Measurements from ENCODE around the gene SLC12A3. TPM values are rescaled to one million over a fixed set of nuclear protein-coding genes. Genes with fewer than 3 reads are reported as not detected.
A peak's percentile ranks its signal among the peaks of the same experiment; 100 is the strongest.

Gene SLC12A3
- total RNA-seq, 2 experiments from 2014 or later = not detected

GRCh38 chr16:56833243-56833970, 31.6 kb upstream of the SLC12A3 start:
- Mint-ChIP-seq H3K4me1 (peaks cover 2% of the 10 kb centered on the region), H3K4me3 (no peak overlapping the region), H3K27me3 (no peaks in the 10 kb centered on the region), H3K36me3 (ENCODE audit: low read depth) (peaks cover 20% of the 10 kb centered on the region), H3K9me3 (no peaks in the 10 kb centered on the region), H3K27ac (peak overlapping the region; percentile 43)
- no peak for DNase-seq
- ChIA-PET CTCF (interaction anchor here (1.1 to 1.4 kb wide), 3 partner anchors 9 to 26 kb away, joined by 3 to 5 read pairs (median 3); no protein-coding TSS in a partner anchor), POLR2A (interaction anchor here (0.6 kb wide), 1 partner anchor 13 kb away, joined by 4 read pairs; no protein-coding TSS in a partner anchor)

GRCh38 chr16:56835320-56835719, 29.7 kb upstream of the SLC12A3 start:
- no peaks in the 10 kb centered on the region for H3K9me3 Mint-ChIP-seq
- no peak for DNase-seq
- peaks cover 31% of the 10 kb centered on the region for H3K36me3 Mint-ChIP-seq (ENCODE audit: low read depth)
- ChIA-PET CTCF (no interaction called here), POLR2A (no interaction called here)
- no peak overlapping the region for H3K27ac Mint-ChIP-seq
- H3K4me1 Mint-ChIP-seq = peaks cover 12% of the 10 kb centered on the region
- no peaks in the 10 kb centered on the region for H3K27me3 Mint-ChIP-seq
- H3K4me3 Mint-ChIP-seq = no peak overlapping the region

DNA sequence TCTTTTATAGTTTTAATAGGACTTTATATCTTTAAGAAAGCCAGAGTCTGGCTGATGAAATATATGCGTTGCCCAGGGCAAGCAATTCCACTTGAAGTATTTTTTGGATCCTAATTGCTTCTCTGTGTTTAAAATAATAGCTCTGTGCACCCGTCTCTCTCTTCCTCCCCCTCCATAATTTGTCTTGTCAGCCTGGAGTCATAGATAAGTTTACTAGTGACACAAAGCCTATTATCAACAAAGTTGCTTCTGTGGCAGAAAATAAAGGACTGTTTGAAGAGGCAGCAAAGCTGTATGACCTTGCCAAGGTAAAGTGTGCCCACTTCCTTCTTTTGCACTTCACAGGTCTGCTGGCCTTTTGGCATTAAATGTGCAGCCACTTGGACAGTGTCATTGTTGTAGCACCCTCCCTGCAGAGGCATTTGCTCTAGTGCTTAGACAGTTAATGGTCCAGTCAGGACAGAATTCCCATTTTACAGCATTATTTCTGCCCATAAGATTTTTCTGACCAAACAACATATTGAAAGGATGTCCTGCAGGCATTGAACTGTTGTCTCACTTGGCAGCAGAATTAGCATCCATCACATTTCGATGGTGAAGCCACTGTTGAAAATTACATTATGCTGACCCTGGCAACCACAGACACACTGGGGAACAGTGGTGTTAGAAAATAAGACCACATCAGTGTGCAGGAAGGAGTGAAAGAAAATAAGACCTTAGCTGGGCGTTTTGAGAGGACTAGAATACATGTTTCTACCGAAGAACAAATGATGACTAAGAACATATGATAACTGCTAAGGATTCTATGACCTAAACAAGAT, 28.4 kb upstream of the SLC12A3 start:
- peaks cover 12% of the 10 kb centered on the region for H3K4me1 Mint-ChIP-seq
- no peaks in the 10 kb centered on the region for H3K9me3 Mint-ChIP-seq
- H3K4me3 Mint-ChIP-seq = no peak overlapping the region
- ChIA-PET CTCF (interaction anchor here (0.5 to 1.3 kb wide), 4 partner anchors 10 to 214 kb away, joined by 3 read pairs; no protein-coding TSS in a partner anchor), POLR2A (no interaction called here)
- H3K27me3 Mint-ChIP-seq = no peaks in the 10 kb centered on the region
- no peak for DNase-seq
- H3K36me3 Mint-ChIP-seq (ENCODE audit: low read depth) = peaks cover 37% of the 10 kb centered on the region
- no peak overlapping the region for H3K27ac Mint-ChIP-seq

DNA sequence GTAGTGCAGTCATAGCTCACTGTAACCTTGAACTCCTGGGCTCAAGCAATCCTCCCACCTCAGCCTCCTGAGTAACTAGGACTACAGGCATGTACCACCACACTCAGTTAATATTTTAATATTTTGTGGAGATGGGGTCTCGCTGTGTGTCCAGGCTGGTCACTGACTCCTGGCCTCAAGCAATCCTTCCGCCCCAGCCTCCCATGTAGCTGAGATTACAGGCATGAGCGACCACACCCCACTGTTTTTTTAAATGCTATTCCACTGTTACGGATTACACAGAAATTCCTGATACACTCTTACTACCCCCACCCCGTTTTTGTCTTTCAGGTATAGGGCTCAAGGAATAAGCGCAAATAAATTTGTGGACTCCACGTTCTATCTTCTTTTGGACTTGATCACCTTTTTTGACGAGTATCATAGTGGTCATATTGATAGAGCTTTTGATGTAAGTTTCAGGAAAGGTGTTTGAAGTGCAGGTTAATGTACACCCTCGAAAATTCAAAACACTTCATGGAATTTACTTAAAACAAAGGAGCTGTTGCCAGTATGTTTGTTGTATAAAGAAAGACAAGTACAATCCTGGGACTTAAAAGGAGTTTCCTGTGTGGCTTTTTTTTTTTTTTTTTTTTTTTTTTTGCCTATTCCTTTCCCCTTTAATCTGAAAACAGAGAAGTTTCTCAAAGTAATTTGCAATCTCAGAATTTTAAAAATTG, 26.2 kb upstream of the SLC12A3 start:
- Mint-ChIP-seq H3K27ac (no peak overlapping the region), H3K4me1 (peaks cover 9% of the 10 kb centered on the region), H3K27me3 (no peaks in the 10 kb centered on the region), H3K9me3 (no peaks in the 10 kb centered on the region), H3K4me3 (no peak overlapping the region), H3K36me3 (ENCODE audit: low read depth) (peaks cover 37% of the 10 kb centered on the region)
- DNase-seq = no peak
- ChIA-PET CTCF (interaction anchor here (0.6 to 2.2 kb wide), 3 partner anchors 10 to 194 kb away, joined by 3 to 7 read pairs (median 6); no protein-coding TSS in a partner anchor), POLR2A (no interaction called here)

DNA sequence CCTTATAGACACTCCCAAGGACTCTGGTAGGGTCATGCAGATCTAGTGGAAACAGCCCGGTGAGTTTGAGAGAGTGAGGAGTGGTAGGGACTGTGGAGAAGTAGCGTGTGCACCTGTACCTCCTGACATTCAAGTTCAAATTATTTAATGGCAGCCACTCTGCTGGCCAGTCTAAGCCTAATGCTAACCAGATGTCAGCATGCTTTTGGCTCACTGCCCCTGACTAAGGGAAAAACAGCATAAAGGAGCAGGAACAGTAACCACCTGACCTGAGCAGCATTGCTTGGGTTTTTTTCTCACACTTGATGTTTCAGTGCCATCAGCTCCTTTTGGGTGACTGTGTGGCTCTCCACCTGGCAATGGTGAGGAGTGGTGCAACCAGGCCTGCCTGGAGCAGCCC, 23.8 kb upstream of the SLC12A3 start:
- H3K9me3 Mint-ChIP-seq = no peaks in the 10 kb centered on the region
- ChIA-PET CTCF (interaction anchor here (1.3 to 3.8 kb wide), 2 partner anchors 11 to 14 kb away, joined by 4 to 15 read pairs; no protein-coding TSS in a partner anchor), POLR2A (no interaction called here)
- H3K27me3 Mint-ChIP-seq = no peaks in the 10 kb centered on the region
- no peak overlapping the region for H3K4me3 Mint-ChIP-seq
- peaks cover 46% of the 10 kb centered on the region for H3K36me3 Mint-ChIP-seq (ENCODE audit: low read depth)
- no peak overlapping the region for H3K27ac Mint-ChIP-seq
- peaks cover 9% of the 10 kb centered on the region for H3K4me1 Mint-ChIP-seq
- DNase-seq = no peak

- no peak overlapping the region for H3K4me3 Mint-ChIP-seq
- H3K4me1 Mint-ChIP-seq = peaks cover 10% of the 10 kb centered on the region
- H3K36me3 Mint-ChIP-seq (ENCODE audit: low read depth) = peaks cover 45% of the 10 kb centered on the region
- H3K27ac Mint-ChIP-seq = no peak overlapping the region
- H3K27me3 Mint-ChIP-seq = no peaks in the 10 kb centered on the region
- ChIA-PET CTCF (interaction anchor here (0.9 to 3.8 kb wide), 4 partner anchors 11 to 14 kb away, joined by 3 to 15 read pairs (median 7); no protein-coding TSS in a partner anchor), POLR2A (no interaction called here)
- H3K9me3 Mint-ChIP-seq = no peaks in the 10 kb centered on the region
- DNase-seq = no peak
Measured at GRCh38 chr16:56841659-56842058, 23.3 kb upstream of the SLC12A3 start.

DNA sequence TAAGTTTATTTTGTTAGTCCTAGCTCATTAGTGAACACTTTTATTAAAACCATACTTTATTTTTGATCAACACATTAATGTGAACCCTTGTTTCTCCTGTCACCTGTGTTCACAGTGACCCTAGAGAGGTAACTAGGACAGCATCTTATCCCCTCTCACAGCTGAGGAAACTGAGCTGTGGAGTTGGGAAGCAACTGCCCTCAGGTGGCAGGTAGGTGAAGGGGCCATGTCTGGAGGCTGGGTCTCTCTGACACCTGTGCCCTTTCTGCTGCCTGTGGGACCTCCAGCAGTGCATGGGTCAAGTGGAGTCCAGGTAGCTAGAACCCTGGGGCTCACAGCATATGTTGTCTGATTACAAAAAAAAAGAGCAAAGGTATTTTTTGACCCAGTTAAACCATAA, 22.9 kb upstream of the SLC12A3 start:
- Mint-ChIP-seq H3K4me1 (peaks cover 14% of the 10 kb centered on the region), H3K4me3 (no peak overlapping the region), H3K27me3 (no peaks in the 10 kb centered on the region), H3K27ac (no peak overlapping the region), H3K9me3 (no peaks in the 10 kb centered on the region), H3K36me3 (ENCODE audit: low read depth) (peaks cover 46% of the 10 kb centered on the region)
- no peak for DNase-seq
- CTCF ChIA-PET = interaction anchor here (0.8 to 3.8 kb wide), 6 partner anchors 10 to 14 kb away, joined by 3 to 15 read pairs (median 4); no protein-coding TSS in a partner anchor
- POLR2A ChIA-PET = no interaction called here

DNA sequence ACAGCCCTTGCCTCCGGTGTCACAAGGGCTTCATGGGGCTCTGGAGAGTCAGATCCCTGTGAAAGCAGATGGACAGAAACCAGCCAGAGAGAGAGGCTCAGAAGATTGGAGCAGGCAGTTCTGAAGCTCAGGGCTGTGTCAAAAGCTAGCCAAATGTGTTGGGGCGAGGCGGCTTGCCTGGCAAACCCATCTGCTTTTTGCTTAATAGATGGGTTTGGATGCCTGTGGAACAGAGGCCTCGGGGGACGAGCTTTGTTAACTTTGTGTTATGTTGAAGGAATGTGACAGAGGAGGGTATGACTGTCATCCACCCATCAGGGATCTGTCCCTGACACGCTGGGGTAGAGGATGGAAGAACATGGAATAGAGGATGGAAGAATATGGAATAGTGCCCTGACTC, 21.0 kb upstream of the SLC12A3 start:
- H3K27me3 Mint-ChIP-seq = no peaks in the 10 kb centered on the region
- H3K9me3 Mint-ChIP-seq = peaks cover 12% of the 10 kb centered on the region
- ChIA-PET CTCF (interaction anchor here (3.8 kb wide), 1 partner anchor 11 kb away, joined by 15 read pairs; no protein-coding TSS in a partner anchor), POLR2A (no interaction called here)
- no peak overlapping the region for H3K27ac Mint-ChIP-seq
- peaks cover 52% of the 10 kb centered on the region for H3K36me3 Mint-ChIP-seq (ENCODE audit: low read depth)
- DNase-seq = no peak
- peaks cover 28% of the 10 kb centered on the region for H3K4me1 Mint-ChIP-seq
- no peak overlapping the region for H3K4me3 Mint-ChIP-seq

GRCh38 chr16:56847173-56847910, 17.7 kb upstream of the SLC12A3 start:
- ChIA-PET POLR2A (no interaction called here), CTCF (interaction anchor here (1.1 to 1.9 kb wide), 6 partner anchors 9 to 118 kb away, joined by 3 to 6 read pairs (median 4); no protein-coding TSS in a partner anchor)
- H3K27ac Mint-ChIP-seq = peak overlapping the region; percentile 79
- peaks cover 12% of the 10 kb centered on the region for H3K9me3 Mint-ChIP-seq
- H3K4me1 Mint-ChIP-seq = peaks cover 26% of the 10 kb centered on the region
- peaks cover 37% of the 10 kb centered on the region for H3K36me3 Mint-ChIP-seq (ENCODE audit: low read depth)
- peak; percentile 45 for DNase-seq
- H3K27me3 Mint-ChIP-seq = no peaks in the 10 kb centered on the region
- no peak overlapping the region for H3K4me3 Mint-ChIP-seq

DNA sequence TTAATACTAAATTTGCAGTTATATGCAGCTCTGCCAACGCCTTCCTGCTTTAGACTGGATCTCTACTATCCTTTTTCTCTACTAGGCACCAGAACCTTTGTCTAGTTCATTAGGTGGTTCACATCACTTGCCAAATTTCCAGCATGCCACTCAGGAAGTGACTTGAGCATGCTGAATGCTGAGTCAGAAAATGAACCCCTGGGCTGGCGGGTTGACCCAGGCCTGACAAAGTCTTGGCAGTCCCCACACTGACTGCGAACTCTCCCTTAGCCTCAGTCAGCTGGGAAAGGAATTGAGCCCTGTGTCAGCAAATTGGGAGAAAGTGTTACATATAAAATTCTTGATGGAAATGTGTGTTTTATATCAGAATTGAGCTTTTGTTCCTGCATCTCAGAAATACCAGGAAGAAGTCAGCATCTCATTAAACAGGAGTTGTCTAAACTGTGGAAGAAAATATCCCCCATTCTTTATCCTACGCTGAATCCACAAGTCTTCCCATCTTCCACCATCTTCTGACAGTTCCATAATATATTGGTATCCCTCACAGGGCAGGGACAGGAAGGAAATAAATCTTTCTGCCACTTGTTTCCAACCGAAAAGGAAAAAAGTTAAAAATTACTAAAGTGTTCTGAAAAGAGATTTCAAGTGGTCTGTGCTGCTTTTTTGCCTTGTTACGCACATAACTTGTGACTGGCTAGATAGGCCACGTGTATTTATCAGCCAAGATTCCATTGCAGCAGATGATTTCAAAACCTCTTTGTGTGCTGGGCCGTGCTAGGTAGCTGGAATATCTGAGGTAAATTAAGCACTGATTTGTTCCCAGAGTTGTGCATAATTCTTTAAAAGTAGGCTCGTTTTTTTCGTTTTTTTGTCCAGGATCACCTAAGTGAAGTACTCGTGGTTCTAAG, 16.7 kb upstream of the SLC12A3 start:
- no peak overlapping the region for H3K4me3 Mint-ChIP-seq
- DNase-seq = no peak
- H3K27me3 Mint-ChIP-seq = no peaks in the 10 kb centered on the region
- H3K36me3 Mint-ChIP-seq (ENCODE audit: low read depth) = peaks cover 32% of the 10 kb centered on the region
- H3K9me3 Mint-ChIP-seq = peaks cover 12% of the 10 kb centered on the region
- ChIA-PET POLR2A (no interaction called here), CTCF (interaction anchor here (1.1 to 1.9 kb wide), 5 partner anchors 10 to 117 kb away, joined by 3 to 6 read pairs (median 5); no protein-coding TSS in a partner anchor)
- H3K4me1 Mint-ChIP-seq = peaks cover 26% of the 10 kb centered on the region
- H3K27ac Mint-ChIP-seq = peak overlapping the region; percentile 79

DNA sequence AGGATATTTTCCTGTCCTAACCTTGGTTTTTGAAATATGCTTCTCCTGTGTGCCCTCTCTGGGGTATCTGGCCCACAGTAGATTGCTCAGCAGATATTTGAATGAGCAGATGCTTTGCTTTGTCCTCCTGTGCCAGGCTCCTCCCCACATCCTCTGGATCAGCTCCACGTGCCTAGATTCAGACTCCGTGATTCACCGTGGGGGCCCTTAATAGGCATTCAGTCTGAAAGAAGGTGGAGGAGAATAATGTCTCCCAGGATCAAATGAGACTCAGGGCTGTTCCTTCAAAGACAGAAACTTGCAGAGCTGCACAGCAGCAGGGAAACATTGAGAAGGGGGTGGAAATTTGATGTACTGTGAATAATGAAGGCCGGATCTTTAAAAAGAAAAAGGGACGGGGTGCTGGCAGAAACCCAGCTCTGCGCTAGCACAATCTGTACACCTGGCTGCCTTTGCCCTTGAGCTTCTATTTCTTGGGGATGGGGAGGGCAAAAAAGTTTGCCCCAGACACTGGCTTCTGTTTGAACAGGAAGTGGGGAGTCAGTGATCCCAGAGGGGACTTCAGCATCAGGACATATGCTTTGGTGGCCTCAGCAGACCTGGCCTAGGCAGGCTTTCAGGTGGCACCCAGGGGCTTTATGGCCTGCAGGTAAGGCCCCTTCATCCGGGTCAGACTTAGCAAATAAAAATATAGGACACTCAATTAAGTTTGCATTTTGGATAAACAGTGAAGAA, 15.9 kb upstream of the SLC12A3 start:
- Mint-ChIP-seq H3K27me3 (no peaks in the 10 kb centered on the region), H3K4me1 (peaks cover 26% of the 10 kb centered on the region), H3K9me3 (peaks cover 12% of the 10 kb centered on the region), H3K27ac (no peak overlapping the region), H3K4me3 (no peak overlapping the region), H3K36me3 (ENCODE audit: low read depth) (peaks cover 32% of the 10 kb centered on the region)
- DNase-seq = no peak
- ChIA-PET POLR2A (no interaction called here), CTCF (interaction anchor here (0.6 to 1.9 kb wide), 2 partner anchors 11 to 442 kb away, joined by 4 to 6 read pairs; no protein-coding TSS in a partner anchor)

Data from activated CD4-positive, alpha-beta T cell treated with anti-CD3 and anti-CD28 coated beads, Interleukin-2, amount 10 ng/mL, durations not matched to agents 7 days and 5 days (primary cell).